Endometrial microvascular endothelial cells (primary cell): ENCODE measurements around the gene WRNIP1. TPM values are rescaled to one million over a fixed set of nuclear protein-coding genes. Genes with fewer than 3 reads are reported as not detected.

Experiments
- in situ Hi-C: cut with HindIII; loops from 2 replicates; pipeline ENCODE4 v1.10.0; 2017; ENCODE audit warnings: low sequenced_read_pairs, low pct_unique_long_range_greater_than_20kb; ENCODE audit errors: inconsistent ontology term
- total RNA-seq: library from RNA; depleted of rRNA; stranded (reverse); fragments of >200 nt; gene quantifications from one replicate; pipeline ENCODE4 v1.2.3, GENCODE V29; 2015; ENCODE audit errors: inconsistent ontology term

WRNIP1 gene
- total RNA-seq, 1 donor from 2014 or later, result 61.1 TPM

DNA sequence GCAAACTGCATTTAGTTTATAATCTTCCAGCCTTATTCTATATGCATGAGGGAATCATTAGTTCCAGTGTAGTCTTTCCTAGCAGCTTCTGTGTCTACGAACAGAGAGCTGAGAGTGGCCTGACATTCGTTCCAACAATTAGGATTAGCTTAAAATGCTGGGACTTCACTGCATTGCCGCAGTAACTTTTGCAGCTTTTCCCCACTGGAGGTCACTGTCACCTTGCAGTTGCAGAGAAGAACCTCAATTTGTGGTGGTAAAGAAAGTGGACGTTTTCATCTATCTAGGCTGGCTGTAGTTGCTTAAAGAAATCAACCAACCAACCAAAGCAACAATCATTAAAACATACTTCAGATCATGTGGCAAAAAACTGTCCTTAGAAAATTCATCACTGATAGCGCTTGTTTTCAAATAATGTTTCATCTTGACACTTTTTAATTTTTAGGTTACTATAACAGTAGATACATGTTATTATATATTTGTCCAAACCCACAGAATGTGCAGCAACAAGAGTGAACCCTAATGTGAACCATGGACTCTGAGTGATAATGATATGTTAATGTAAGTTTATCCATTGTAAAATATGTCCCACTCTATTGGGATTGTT lies 26.7 kb upstream of the WRNIP1 start:
- in situ Hi-C loops, result no loop called here

DNA sequence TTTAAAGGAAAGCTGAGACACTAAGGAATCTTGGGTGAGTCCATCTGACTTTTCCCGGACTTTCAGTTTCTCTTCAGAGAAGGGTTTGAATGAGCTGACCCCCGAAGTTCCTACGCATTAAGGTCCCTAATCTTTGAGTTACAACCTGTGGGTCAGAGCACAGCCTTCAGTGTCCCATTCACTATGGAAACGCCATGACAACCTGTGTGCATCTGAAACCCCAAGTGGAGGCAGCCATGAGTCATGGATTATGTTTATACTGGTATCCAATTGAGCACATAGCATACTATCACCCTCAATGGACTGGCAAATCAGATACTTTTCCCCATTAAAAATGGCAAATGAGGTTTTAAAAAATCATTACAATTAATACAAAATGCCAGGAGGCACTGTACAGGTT lies 25.9 kb upstream of the WRNIP1 start:
- in situ Hi-C loops, result no loop called here

DNA sequence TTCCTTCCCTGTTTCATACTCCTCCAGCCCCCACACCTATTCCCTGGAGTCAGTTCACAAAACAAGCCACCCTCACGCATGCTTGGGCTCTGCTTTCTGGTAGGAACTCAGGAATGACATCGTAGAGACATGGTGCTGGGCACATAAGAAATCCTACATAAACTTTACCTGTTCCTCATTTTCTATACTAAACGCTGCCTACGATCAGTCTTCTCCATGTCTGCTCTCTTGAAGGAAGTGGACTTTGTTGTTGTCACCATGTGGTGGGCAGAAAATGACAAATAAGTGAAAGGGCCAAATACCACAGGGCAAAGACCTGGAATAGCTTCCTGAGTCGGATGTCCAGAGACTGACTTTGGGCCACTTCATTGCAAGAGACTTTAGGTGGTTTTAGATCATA lies 24.6 kb upstream of the WRNIP1 start:
- in situ Hi-C loops, result no loop called here

- in situ Hi-C loops, result no loop called here
Measured at GRCh38 chr6:2741756-2742155, 23.4 kb upstream of the WRNIP1 start.

DNA sequence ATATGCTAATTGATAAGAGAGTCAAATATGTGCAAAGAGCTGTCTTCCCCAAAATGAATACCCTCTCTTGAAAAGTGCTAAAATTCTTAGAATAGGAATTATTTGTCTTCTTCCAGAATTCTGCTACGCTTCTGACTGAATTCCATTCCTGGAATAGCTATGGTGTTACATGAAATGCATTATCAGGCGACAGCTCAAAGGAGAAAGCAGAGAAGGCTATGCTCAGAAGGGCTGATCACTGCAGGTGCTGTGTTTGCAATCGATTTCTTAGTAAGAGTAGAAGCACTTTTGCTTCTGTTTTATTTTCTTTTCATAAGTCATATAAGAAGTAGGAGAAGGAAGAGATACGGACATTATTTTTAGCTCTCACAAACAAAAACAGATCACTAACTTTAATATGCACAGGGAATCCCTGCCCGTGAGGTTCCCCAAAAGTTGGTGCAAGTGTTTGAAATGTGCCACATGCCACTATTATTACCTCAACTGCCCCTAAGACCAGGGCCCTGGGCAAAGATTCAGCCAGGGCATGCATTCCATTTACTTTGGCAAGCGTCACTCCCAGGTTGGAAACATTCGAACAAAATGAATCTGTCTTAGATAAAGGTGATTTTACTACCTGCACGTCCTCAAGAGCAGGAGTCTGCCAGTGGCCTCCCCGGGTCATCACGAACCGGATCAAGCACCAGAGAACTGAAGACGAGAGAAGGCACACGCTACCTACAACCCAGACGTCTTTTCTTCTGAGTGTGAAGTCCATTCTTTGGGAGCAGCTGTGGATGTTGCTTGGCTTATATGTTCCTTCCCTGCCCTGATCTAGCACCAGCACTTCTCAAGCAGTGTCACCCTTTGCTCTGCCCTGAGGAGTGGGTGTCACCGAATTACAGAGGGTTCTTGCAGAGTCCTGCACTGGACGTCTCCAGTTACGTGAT lies 21.6 kb upstream of the WRNIP1 start:
- in situ Hi-C loops, result no loop called here

DNA sequence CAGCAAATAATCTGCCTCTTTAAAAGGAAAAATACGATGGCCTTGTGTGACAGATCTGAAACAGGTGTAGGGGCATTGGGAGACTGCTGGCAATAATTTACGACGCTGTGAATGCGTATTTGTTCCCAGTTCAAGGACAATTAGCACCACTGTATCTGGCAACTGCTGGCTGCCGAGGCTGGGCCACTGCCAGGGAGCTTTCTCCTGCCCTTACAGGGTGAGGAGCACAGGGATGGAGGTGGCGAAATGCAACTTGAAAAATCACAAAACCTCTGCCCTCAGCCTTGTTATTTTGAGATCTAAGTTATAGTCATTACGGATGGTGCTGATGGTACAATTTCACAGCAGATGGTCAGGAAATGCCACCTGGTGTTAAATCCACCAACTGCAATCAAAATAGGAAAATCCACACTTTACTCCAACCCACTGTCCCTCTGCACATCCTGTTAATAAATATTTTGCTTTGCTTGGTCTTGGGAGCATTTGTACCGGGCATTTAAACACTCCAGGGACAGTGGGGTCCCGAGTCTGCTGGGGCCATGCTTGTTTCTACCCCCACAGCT lies 20.9 kb upstream of the WRNIP1 start:
- in situ Hi-C loops, result no loop called here

- in situ Hi-C loops, result no loop called here
Measured at GRCh38 chr6:2744778-2745177, 20.4 kb upstream of the WRNIP1 start.

DNA sequence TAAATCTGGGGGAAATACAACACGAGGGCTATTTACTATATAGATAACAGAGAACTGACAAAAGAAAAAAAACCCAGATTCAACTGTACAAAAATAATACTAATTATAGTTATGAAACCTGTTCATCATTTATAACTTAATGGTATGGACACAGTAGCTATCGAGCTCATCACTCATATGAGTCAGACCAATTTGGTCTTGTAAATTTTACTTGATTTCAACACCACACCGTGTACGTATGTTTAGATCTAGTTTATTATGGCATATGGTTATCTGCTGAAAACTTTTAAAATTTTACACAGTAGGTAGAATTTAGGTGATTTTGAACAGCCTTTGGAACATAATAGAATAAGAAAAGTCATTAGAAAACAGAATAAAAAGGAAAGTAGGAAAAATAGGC lies 19.9 kb upstream of the WRNIP1 start:
- in situ Hi-C loops, result no loop called here

DNA sequence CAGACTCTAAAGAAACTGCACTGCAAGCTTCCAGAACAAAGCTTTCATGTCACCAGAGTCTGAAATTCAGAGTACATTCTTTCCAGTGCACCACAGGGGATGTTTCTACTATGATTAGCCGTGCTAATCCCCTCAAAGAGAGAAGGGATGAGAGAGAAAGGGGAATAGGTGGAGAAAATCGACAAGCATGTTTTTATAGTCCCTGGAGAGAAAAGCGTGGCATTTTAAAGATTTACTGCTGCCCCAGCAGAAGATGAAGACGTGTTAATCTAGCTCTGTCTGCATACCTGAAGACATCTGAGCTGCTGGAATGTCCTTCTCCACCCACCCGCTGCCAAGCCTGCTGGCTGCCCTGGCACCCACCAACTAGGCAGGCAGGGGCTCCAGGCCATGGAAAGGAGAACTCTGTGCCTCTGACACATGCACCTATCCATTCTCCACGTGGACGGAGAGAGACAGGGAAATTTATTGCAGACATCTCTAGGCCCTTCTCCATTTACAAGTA lies 18.6 kb upstream of the WRNIP1 start:
- in situ Hi-C loops, result no loop called here

- in situ Hi-C loops, result no loop called here
Measured at GRCh38 chr6:2748183-2748582, 17.0 kb upstream of the WRNIP1 start.

DNA sequence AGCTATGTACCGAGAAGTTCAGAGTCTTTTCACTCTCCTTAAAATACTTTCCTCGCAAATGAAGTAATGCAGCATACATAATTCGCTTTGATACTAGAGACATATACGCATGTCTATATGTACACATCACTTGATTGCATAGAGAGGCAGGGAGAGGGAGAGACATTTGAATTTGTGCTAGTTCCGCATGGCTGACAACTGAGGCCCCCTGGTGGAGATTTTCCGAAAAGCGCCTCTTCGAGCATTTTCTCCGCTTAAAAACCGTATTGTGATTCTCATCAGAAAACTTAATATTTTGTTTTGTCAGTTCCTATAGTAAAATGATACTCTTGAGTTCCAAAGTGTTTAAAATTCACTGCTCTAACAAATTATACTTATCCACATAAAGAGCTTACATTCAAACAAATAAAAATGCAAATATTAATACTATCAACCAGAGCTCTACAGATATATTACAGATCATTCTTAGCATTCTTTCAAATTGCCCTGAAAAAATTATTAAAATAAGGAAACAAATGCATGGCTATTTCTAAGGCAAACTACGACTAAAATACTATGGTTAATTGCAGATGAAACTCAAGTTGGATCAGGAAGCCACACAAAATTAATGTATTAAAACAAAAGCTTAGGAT lies 15.1 kb upstream of the WRNIP1 start:
- in situ Hi-C loops, result no loop called here

DNA sequence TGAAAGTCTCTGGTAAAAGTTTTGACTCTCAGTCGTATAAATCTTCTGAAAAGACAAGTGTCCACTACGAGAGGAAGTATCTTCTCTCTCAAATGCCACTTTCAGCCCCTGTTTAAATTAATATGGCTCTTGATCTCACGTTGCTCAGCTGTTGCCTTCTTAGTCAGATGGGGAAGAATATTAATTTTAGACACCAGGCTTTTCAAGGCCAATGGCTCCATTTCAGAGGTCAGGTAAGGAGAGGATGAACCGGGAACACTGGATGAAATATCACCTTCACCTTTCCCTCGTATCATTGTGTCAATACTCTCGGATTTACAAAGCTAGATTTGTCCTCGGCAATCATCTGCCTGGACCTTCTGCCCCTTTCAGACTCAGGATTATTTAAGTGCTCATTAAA lies 14.4 kb upstream of the WRNIP1 start, which contains the start of gene MYLK4:
Gene MYLK4 (minus strand): TSS at position 91 of the 400 bp plus-strand sequence. CDS start 1,628 bp downstream, outside the sequence.
- in situ Hi-C loops, result no loop called here

DNA sequence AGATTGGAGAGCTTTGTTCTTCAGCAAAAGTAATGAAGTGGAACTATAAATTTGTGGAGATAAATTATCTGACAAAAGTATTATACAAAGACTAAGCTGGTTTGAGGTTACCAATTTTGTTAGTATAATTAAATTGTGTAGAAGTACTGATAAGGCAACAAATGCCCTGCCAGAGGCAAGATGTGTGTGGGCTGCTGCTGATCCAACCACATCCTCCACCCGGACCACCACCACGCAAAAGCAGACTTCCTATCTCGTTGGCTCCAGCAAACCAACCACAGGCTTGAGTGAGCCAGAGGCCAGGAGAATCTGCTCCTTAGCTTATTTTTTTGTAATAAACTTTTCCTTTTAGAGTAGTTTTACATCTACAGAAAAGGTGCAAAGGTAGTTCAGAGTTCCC lies 13.3 kb upstream of the WRNIP1 start:
- in situ Hi-C loops, result no loop called here

DNA sequence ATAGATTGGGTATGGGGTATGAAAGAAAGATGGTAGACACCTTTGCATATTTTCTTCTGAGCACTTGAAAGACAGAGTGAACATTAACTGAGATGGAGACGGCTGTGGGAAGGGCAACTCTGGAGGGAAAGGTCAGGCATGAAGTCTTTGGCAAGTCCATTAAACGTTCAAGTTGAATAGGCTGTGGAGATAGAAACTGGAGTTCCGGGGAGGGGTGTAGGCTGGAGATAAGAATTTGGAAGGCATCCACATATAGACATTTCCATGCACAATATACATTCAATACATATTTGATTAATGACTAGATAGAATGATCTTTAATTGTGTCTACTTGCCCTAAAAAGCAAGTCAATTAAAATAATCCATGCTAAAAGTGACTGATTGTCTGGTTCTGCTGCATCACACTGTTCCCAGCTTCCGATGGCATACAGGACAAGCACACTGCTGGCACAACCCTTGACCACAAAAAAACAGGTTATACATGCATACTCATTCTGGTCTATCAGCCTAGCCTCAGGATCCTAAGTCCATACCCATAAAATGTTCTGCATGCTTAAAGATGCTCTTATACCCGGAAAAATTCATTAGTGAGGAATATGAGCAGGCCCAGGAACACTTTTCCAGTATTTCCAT lies 12.6 kb upstream of the WRNIP1 start:
- in situ Hi-C loops, result no loop called here

DNA sequence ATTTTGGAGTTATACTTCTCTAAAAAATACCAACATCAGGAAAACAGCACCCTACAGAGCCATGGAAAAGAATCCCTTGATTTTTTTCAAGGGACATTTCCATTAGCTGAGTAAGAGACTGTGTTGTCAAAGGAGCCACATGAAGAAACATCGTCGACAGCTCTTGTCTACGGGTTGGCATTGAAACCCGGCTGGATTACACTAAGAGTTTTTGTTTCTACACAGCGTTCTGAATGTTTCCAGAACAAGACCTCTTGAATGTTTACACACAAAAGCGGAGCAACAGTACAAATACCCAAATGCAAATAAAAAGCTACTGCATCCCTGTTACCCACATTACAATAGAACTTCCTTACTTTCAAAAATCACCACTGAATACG lies 12.1 kb upstream of the WRNIP1 start:
- in situ Hi-C loops, result no loop called here

DNA sequence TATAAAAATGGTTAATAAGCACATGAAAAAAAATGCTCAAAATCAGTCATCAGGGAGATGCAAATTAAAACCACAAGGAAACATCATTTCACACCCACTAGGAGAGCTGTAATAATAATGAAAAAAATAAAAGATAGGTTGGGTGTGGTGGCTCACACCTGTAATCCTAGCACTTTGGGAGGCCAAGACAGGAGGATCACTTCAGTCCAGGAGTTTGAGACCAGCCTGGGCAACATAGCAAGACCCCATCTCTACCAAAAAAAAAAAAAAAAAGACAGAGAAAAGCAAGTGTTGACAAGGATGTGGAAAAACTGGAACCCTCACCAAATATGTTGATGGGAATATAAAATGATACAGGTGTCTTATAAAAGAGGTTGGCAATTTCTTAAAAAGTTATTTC lies 11.4 kb upstream of the WRNIP1 start:
- in situ Hi-C loops, result no loop called here

DNA sequence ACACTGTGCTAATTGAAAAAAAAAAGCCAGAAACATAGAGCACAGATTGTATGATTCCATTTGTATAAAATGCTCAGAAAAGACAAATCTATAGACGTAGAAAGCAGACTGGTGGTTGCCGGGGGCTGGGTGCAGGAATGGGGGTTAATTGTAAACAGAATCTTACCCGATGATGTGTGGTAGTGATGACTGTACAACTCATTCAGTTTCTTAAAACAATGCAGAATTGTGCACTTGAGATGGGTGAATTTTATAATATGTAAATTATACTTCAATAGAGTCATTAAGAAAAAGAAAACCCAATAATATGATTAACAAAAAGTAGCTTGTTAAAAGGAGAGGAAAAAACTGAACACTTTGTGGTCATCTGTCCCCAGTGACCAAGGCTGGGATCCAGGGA lies 10.8 kb upstream of the WRNIP1 start:
- in situ Hi-C loops, result no loop called here

GRCh38 chr6:2754911-2755310 lies 10.3 kb upstream of the WRNIP1 start:
- in situ Hi-C loops, result no loop called here

DNA sequence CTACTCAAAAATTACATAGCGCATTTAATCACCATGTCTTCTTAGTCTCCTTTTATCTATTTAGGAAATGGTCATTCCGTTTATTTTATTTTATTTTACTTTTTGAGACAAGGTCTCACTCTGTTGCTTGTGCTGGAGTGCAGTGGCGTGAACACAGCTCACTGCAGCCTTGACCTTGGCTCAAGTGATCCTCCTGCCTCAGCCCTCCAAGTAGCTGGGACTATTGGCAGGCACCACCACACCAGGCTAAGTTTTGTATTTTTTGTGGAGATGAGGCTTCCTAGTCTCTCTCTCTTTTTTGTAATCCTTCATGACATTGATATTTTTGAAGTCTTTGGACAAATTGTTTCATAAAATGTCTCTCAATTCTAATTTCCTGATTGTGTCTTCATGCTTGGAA lies 9.7 kb upstream of the WRNIP1 start:
- in situ Hi-C loops, result no loop called here
